ENCODE measurements around the gene BLM.

GRCh38 chr15:90809536-90809935 is 92.4 kb downstream of the BLM start:
- TF ChIP-seq CTCF (conservative IDR thresholded peaks at IDR 0.05; ENCODE audit: low read length) (no peak), EZH2phosphoT487 (IDR thresholded peaks at IDR 0.05; ENCODE audit: borderline replicate concordance) (no peak)
